Hypothalamus (tissue), 51 donors: ENCODE measurements around the gene TYW1.
A peak's percentile ranks its signal among the peaks of the same experiment; 100 is the strongest.
"Not testable (repeated sequence)": the region's sequence is repeated elsewhere in the genome, so short reads cannot be mapped to it uniquely, and the experiment has no call there.

ENCODE experiments used
- DNase-seq, 51 donors: peaks; one replicate each; lab custom pipeline; 2025; lab: John Stamatoyannopoulos, UW

The TYW1 gene

DNA sequence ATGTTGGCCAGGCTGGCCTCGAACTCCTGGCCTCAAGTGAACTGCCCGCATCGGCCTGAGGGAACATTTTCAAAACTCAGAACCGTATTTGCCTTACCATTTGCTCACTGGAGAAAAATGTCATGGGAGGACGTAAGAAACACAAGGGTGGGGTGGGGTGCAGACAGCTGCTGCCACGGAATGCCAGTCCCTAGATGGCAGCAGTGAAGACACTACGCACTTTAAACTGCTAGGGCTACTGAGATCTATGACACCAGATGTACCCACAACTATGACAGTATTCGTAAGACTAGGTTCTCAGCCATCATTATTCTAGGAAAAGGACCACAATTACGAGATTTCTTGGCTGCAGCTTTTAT, 2.0 kb upstream of the TYW1 start:
- peak in 33 of 51 donors; percentile 0 to 62 (median 12) for DNase-seq

DNA sequence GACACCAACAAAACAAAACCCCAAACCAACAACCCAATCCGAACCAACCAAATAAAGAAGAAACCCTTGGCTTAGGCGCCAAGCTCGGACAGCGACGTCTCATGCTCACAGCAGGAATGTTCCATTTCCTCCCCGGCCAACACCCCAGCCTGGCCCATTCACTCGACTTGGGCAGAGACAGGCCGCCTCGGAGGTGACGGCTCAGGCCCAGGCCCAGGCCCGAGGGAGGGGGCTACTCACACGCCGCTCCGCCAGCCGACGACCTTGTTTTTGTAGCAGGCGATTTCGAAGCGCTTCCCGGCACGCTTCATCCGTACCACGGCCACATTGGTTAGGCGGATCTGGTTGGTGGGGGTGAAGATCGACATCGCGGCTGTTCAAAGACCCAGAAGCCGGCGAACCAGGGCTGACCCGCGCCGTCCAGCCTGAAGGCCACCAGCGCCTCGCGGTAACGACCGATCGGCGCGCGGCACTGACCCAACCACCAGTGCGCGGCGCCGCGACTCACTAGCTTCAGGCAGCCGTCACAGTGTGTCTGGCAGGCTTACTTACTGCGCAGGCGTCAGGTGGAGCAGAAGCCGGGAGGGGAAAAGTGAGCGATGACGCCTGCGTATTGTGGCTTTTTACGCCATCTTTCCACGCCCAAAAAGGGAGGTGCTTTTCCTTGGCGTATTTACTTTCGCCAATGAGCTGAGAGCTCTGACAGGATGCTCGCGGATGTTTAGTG, 1.4 kb upstream of the TYW1 start, which contains the start of gene SBDS:
SBDS (minus strand) TSS at position 537 of the 727 bp plus-strand sequence; CDS start at position 368, 169 bp downstream.
- peak; percentile 37 to 97 (median 88) for DNase-seq

DNA sequence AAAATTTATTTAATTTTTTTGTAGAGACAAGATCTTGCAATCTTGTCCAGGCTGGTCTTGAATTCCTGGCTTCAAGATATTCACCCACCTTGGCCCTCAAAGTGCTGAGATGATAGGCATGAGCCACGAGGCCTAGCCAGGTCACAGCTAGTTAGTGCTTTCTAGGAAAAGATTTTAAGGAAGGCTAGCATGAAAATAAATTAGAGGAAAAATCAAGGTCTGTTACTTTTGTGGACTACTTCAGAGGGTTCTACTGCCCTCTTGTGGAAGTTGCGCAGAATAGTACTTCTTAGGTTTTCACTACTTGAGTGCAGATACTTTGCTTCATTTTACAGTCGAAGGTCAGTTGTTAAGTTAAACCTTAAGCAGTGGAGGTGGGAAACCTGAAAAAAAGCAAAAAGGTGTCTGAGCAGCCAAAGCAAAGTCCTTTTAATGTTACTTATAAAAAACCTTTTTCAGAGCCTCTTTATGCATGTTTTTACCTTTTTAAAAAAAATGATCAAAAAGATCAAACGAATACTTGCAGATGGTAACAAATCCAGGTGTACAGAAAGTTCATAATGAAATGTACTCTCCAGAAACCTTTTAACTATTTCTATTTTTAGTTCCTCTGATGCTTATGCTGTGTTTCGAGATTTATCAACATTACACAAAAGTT, 4.1 kb downstream of the TYW1 start:
- DNase-seq = peak in 2 of 51 donors; percentile 8 to 12

DNA sequence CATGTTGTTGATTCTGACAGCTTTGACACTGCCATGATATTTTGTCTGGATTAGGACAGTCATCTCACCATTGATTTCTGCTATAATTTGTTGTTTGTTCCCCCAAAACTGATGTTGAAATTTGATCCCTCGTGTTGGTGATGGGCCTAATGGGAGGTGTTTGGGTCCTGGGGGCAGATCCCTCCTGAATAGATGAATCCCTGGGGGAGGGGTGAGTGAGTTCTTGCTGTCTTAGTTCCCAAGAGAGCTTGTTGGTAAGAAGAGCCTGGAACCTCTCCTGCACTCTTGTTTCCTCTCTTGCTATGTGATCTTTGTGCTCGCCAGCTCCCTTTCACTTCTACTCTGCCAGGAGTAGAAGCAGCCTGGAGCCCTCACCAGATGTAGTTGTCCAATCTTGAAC, 7.5 kb downstream of the TYW1 start:
- DNase-seq = not testable (repeated sequence)

DNA sequence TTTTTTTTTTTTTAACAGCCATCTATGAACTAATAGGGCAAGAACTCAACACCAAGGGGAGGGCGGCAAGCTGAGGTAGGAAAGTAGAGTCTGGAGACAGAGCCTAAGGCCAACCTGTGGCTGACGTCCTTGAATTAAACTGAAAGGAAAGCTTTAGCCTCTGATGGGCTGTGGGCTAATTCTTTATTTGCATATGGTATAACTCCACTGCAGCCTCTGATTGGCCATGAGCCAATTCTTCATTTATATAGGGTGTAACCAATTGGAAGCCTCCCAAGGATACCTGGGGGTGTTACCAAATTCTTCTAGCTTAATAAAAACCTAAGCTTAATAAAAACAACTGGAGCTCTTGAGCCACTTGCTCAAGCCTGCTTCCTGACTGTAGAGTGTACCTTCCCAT, 10.3 kb downstream of the TYW1 start:
- DNase-seq = no peak

DNA sequence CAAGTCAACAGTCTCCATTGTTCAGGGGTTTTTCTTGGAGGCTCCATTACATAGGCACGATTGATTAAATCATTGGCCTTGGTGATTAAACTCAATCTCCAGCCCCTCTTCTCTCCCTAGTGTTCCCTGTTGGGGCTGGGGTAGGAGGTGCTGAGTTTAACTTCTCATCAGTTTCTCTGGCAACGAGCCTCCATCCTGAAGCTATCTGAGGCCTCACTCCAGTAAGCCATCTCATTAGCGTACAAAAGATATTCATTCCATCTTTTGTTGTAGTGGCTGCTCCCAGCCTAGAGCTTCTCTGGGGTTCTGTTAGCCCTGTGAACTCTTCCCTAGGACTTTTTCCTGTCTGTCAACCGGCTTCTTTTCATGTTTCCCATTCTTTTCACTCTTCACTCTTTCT, 11.6 kb downstream of the TYW1 start:
- no peak for DNase-seq

DNA sequence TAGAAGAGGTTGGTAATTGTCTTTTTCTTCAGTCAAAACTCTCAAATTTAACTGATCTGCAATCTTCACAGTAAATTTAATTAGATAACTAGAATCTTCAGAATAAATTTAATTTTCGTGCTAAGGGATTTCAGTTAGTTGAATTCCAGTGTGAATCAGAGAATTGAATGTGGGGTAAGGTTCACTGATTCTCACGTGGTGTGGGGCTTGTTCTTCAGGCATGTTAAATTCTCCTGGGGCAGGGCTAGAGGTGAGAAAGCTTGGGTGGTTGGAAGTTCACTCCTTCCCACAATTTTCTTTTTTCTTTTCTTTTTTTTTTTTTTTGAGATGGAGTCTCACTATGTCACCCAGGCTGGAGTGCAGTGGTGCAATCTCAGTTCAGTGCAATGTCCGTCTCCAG, 13.0 kb downstream of the TYW1 start:
- not testable (repeated sequence) for DNase-seq

DNA sequence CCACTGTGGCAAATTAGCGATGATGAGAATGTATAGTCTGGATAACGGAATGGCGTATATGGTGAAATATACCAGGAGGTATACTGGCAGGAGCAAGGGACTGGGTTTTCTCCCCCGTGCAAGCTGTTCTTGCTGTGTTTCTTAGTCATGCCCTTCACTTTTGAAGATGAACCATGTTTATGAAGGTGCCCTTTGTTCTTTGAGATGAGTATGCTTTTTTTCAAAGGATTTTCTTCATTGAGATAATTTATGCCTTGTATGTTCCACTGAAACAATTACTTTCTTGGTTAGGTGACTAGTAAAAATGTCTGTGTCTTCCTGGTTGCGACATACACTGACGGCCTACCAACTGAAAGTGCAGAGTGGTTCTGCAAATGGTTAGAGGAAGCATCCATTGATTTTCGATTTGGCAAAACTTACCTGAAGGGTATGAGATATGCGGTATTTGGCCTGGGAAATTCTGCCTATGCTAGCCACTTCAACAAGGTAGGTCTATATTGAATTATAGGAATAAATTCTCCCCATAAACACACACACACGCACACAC, 17.5 kb downstream of the TYW1 start:
- not testable (repeated sequence) for DNase-seq

DNA sequence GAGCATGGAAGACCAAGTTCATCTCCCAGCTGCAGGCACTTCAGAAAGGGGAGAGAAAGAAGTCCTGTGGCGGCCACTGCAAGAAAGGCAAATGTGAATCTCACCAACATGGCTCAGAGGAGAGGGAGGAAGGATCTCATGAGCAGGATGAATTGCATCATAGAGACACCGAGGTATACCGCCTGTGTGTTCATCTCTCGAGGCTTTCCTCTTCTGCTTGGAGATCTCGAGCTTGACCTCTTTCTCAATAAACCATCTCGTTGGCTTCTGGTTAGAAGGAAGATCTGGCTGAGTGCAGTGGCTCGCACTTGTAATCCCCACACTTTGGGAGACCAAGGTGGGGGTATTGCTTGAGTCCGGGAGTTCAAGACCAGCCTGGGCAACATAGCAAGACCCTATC, 21.3 kb downstream of the TYW1 start:
- DNase-seq = not testable (repeated sequence)

DNA sequence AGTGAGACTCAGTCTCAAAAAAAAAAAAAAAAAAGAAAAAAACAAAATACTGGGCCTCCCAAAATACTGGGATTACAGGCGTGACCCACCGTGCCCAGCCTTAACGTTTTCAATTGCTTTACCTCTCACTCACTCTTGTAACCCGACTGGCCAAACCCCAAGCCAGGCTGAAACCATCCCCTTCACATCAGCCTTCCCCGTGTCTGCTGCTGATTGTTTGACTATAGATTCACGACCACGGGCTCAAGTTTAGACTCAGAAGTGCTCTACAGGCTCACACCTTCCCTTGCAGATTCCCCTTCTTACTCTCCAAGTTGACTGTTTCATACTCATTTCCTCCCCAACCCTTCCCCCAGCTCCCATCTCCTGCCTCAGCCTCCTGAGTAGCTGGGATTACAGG, 22.3 kb downstream of the TYW1 start:
- DNase-seq = no peak

DNA sequence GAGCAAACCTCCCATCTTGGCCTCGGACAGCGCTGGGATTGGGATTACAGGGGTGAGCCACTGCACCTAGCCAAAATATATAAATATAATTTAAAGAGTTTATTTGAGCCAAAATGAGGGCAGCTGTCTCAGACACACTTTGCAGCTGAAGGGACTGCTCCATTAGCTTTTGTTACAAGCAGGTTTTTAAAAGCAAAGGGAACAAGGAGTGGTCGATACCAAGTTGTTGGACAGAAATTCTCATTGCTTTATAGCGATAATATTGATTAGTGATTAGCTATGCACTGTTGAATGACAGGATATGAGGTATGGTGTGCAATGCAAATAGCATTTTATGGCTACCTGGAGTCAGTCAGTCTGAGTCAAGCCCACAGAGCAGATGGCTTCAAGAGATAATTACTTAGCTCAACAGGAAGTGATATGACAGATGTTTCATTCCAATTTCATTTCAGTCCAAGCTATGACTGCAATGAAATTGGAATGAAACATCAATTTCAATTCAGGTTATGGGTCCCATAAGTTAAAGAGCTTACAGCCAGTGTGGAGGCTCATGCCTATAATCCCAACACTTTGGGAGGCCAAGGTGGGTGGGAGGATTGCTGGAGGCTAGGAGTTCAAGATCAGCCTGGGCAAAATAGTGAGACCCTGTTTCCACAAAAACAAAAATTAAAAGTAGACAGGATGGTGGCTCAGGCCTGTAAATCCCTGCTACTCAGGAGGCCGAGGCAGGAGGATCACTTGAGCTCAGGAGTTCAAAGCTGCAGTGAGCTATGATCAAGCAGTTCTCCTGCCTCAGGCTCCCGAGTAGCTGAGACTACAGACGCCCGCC, 23.1 kb downstream of the TYW1 start:
- peak in 1 of 51 donors; percentile 2 for DNase-seq

DNA sequence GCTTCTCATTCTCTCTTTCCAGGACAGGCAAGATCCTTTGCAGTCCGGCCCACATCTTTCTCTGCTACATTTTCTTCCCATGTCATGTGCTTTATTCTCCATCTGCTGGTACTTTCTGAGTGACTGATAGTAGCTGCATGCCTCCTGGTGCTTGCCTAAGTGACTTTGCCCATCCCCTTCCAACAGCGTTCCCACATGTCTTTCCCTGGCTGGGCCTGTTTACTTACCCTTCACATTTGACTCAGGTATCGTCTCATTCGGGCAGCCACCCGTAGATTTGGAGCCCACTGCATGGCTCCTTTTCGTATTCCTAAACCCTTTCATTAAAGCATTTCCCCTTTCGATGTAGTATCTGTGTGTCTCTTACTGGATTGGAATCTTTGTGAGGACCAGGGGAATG, 24.6 kb downstream of the TYW1 start:
- no peak for DNase-seq

DNA sequence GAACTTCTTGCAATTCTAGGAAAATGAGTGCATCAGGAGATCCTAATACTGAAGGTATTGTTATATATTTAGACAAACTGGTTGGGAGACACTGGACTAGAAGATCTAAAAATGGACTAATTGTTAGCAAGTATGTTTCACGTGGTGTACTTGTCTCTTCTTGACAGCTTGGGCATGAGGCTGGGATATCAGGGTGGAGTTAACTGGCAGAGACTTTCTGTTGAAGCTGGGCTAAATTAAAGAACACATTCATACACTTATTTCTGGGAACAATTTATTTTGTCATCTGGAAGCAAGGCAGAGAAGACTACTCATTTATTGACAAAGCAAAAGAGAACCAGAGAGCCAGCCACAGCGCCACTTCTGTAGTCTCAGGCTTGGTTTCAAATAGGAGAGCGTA, 25.9 kb downstream of the TYW1 start:
- no peak for DNase-seq

DNA sequence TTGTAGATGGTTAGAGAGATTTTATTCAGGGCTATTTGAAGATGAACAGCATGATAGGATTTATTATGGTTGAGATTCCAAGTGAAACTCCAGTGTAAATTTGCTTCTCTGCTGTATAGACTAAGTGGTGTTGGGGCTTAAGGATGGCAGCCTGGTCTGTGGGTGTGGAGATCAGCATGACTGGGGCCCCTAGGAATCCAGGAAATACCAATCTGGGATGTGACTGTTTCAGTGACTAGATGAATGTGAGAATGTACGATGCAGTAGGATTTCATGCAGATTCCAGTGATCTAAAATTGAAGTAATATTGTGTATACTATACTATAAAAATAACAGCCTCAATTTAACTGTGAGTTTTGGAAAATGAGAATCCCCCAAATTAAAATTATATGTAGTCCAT, 28.8 kb downstream of the TYW1 start:
- DNase-seq = not testable (repeated sequence)

DNA sequence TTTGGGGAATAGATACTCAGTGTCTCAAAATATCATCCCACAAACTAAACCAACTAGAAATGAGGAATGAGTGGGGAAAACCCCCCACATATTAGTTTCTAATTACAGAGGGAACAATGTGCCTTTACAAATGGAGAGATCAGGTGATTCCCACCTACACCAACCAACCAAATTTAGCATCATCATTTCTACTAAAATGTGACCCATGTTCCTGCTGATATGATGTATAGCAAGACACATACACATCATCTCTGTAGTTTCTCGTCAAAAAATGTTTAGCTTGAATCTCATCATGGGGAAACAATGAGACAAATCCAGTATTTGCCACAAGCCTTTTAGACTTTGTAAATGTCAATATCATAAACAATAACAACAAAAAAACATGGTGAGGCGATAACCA, 35.1 kb downstream of the TYW1 start:
- DNase-seq = not testable (repeated sequence)

DNA sequence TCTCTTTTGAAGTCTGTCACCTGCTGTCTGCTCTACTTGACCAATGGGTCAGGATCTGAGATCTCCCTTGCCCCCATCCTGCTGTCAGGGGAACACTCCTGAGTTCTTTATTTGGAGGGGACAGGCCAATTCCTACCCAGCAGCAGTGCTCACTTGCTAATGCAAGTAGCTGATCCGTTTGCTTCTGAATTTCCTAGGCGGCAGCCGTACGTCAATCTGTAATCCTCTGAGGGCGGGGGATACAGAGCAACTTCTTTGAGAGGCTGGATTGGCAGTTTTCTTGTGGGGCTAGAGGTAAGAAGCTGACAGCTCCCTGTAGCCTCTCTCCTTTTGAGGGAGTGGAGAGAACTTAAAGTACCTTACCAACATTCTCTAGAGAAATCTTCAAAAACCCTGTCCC, 36.6 kb downstream of the TYW1 start:
- DNase-seq = no peak

DNA sequence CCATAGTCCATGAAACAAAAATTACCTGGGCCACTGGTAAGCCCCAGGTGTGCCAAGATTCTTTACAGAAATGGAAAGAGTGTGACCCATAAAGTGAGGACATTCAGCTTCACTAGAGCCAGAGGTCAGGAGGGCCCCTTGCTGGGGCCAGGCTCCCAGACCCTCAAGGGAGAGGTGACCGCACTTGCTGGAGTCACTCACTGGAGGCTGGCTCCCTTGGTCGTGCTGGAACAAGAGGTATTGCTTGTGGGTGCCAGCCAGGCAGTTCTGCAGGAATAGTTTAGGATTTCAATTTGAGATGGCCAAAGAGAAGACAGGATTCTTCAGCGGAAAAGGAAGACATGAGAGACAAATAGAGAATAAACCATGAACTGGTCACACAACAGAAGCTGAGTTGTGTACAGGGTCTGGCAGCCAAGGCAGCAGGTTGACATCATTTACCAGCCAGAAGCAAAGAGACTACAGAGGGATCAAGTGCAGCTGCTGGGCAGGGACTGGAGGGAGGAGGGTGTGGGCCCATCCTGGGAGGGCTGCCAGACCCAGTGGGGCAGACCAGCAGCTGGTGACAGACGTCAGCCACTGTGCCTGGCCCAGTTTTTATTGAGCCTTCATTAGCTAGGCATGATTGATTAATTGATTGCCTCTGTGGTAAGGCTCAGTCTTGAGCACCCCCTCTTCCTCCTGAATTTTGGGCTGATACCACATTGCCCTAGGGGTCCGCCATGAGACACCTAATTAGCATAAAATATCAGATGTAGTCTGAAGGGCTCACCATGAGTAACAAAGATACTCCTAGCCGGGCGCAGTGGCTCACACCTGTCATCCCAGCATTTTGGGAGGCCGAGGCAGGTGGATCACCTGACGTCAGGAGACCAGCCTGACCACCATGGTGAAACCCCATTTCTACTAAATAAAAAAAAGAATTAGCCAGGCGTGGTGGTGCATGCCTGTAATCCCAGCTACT, 40.1 kb downstream of the TYW1 start:
- DNase-seq = peak in 45 of 51 donors; percentile 4 to 89 (median 60)

DNA sequence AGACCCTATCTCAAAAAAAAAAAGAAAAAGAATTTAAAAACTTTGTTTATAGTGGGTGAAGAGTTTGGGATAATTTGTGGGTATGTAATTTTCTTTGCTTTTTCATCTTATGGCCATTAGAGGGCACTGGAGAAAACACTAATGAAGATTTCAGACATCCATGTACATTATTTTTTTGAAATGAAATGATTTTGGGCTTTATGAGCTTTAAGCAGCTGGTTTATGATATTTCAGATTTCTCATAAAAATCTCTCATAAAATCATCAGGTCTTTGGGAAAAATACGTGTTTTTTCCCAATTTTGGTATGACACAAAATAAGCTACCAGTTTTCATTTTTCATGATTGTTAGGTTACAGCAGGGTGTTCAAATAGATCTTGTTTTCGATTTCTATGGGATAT, 44.2 kb downstream of the TYW1 start:
- DNase-seq = peak in 1 of 51 donors; percentile 27

DNA sequence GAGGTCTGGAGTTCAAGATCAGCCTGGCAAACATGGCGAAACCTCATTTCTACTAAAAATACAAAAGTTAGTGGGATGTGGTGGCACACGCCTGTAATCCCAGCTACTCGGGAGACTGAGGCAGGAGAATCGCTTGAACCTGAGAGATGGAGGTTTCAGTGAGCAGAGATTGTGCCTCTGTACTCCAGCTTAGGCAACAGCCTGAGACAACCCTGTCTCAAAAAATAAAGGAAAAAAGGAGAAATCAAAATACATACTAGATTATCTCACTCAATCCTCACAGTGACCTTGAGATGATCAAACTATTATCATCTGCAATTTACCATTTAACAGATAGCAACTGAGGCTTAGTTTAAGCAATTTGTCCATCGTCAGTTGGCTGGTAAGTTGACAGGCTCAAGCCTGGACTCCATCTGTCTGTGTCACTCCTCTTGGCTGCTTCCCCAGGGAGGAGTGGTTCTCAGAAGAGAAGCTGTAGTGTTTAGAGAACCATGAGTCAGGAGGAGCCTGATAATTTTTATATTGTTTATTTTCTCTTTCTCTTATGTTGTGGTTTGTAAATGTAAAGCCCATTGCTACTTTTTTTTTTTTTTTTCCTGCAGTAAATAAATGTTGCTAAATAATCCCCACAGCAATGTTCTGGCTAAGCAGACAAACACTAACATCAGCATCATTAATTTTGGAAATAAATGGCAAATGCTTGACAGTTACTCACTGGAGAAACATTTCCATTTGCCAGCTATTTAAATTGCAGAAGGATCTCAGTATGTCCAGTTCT, 46.3 kb downstream of the TYW1 start:
- peak in 32 of 51 donors; percentile 0 to 72 (median 30) for DNase-seq
